HG03378 (cell line): ENCODE data around the gene SLC38A2.

ENCODE experiments used
- ATAC-seq: cut with Tn5 transposase; IDR thresholded peaks from one replicate; pipeline ENCODE4 v1.9.1; 2021; ENCODE audit warnings: mild to moderate bottlenecking, moderate library complexity; ENCODE audit not compliant: unreplicated experiment

SLC38A2 gene

GRCh38 chr12:46396826-46397225 is 24.3 kb upstream of the SLC38A2 start:
- ATAC-seq = no peak

GRCh38 chr12:46395388-46395787 is 22.8 kb upstream of the SLC38A2 start:
- ATAC-seq = no peak

- no peak for ATAC-seq
These were observed 19.1 kb upstream of the SLC38A2 start for GRCh38 chr12:46391630-46392029.

- no peak for ATAC-seq
These were observed 18.3 kb upstream of the SLC38A2 start for GRCh38 chr12:46390881-46391280.

GRCh38 chr12:46390304-46390703 is 17.7 kb upstream of the SLC38A2 start:
- no peak for ATAC-seq

GRCh38 chr12:46389031-46389616 is 16.6 kb upstream of the SLC38A2 start:
- no peak for ATAC-seq

GRCh38 chr12:46388427-46389021 is 16.0 kb upstream of the SLC38A2 start:
- peak; percentile 71 for ATAC-seq

- ATAC-seq = no peak
These were observed 15.1 kb upstream of the SLC38A2 start for GRCh38 chr12:46387670-46388069.

GRCh38 chr12:46386877-46387629 is 14.5 kb upstream of the SLC38A2 start:
- ATAC-seq = peak; percentile 31

GRCh38 chr12:46386360-46386867 is 13.8 kb upstream of the SLC38A2 start:
- peak; percentile 3 for ATAC-seq

GRCh38 chr12:46385438-46385837 is 12.9 kb upstream of the SLC38A2 start:
- no peak for ATAC-seq

GRCh38 chr12:46384451-46385309 is 12.1 kb upstream of the SLC38A2 start:
- no peak for ATAC-seq

- ATAC-seq = peak; percentile 29
These were observed 11.3 kb upstream of the SLC38A2 start for GRCh38 chr12:46383654-46384450.

GRCh38 chr12:46382964-46383653 is 10.5 kb upstream of the SLC38A2 start:
- peak; percentile 50 for ATAC-seq

GRCh38 chr12:46382408-46382963 is 9.9 kb upstream of the SLC38A2 start:
- no peak for ATAC-seq

GRCh38 chr12:46380881-46381280 is 8.3 kb upstream of the SLC38A2 start:
- no peak for ATAC-seq

- no peak for ATAC-seq
These were observed 7.6 kb upstream of the SLC38A2 start for GRCh38 chr12:46380022-46380796.

- ATAC-seq = no peak
These were observed 6.8 kb upstream of the SLC38A2 start for GRCh38 chr12:46379352-46379751.

- ATAC-seq = no peak
These were observed 6.0 kb upstream of the SLC38A2 start for GRCh38 chr12:46378530-46378929.
